ENCODE results near the gene PSMB3.

DNA sequence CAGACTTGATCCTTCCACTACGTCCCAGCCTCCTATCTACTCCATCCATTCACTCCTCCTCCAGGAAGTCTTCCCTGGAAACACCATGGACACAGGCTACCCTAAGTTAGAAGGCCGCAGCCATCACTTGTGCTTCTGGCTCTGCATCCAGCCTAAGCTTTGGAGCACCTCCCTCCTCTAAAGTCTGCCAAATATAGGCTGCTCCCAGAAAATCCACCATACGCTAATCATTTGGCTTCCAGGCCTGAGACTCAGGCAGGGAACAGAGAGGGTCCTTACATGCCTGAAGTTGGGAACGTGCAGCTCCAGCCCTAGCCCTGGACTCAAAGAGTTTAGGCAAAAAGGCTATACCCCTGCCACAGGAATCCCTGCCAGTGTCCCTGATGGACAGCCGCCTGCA lies 11.1 kb upstream of the PSMB3 start:
- TF ChIP-seq, protein P1, sequence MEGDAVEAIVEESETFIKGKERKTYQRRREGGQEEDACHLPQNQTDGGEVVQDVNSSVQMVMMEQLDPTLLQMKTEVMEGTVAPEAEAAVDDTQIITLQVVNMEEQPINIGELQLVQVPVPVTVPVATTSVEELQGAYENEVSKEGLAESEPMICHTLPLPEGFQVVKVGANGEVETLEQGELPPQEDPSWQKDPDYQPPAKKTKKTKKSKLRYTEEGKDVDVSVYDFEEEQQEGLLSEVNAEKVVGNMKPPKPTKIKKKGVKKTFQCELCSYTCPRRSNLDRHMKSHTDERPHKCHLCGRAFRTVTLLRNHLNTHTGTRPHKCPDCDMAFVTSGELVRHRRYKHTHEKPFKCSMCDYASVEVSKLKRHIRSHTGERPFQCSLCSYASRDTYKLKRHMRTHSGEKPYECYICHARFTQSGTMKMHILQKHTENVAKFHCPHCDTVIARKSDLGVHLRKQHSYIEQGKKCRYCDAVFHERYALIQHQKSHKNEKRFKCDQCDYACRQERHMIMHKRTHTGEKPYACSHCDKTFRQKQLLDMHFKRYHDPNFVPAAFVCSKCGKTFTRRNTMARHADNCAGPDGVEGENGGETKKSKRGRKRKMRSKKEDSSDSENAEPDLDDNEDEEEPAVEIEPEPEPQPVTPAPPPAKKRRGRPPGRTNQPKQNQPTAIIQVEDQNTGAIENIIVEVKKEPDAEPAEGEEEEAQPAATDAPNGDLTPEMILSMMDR (conservative IDR thresholded peaks at IDR 0.05; ENCODE audit: low read depth, low read length) = no peak
- TF ChIP-seq EZH2 (IDR thresholded peaks at IDR 0.05; ENCODE audit: low read length, unreplicated experiment) (no peak), EZH2phosphoT487 (IDR thresholded peaks at IDR 0.05; ENCODE audit: borderline replicate concordance, low read length) (no peak)

All from PC-3 (cell line).